Chondrocyte (in vitro differentiated cells): ENCODE data around the gene DNASE2. TPM values are rescaled to one million over a fixed set of nuclear protein-coding genes. Genes with fewer than 3 reads are reported as not detected.

Experiments
- DNase-seq: peaks from one replicate; pipeline ENCODE4 v3.0.0; 2021; ENCODE audit warnings: mixed read lengths, low spot score
- H3K27ac Mint-ChIP-seq: one replicate; pipeline ENCODE4 v1.8.0; 2021; ENCODE audit warnings: mild to moderate bottlenecking, moderate library complexity, mixed read lengths; ENCODE audit not compliant: unreplicated experiment
- H3K27me3 Mint-ChIP-seq: 2 replicates; pipeline ENCODE4 v1.8.0; 2021; ENCODE audit warnings: low read depth, mixed read lengths
- H3K36me3 Mint-ChIP-seq: 2 replicates; pipeline ENCODE4 v1.8.0; 2021; ENCODE audit warnings: low read depth, mixed read lengths
- H3K4me1 Mint-ChIP-seq: 2 replicates; pipeline ENCODE4 v1.8.0; 2021; ENCODE audit warnings: low read depth, mild to moderate bottlenecking, mixed read lengths
- H3K4me3 Mint-ChIP-seq: one replicate; pipeline ENCODE4 v1.8.0; 2021; ENCODE audit warnings: mild to moderate bottlenecking, moderate library complexity, mixed read lengths; ENCODE audit not compliant: unreplicated experiment
- H3K9me3 Mint-ChIP-seq: 2 replicates; pipeline ENCODE4 v1.8.0; 2021; ENCODE audit warnings: low read depth, mixed read lengths
- microRNA-seq: library from miRNA; unstranded; fragments of <30 nt; microRNA quantifications from one replicate; pipeline ENCODE4 v1.2.0, GENCODE V29; 2020; ENCODE audit warnings: borderline number of aligned reads
- total RNA-seq: library from RNA; stranded (reverse); gene quantifications from 3 replicates; pipeline ENCODE4 v1.2.1, GENCODE V29; 2021
- TF ChIP-seq, protein P1 (sequence below): fragments of 200-600 bp; sonication (generic); IDR thresholded peaks from 2 replicates; pipeline ENCODE4 v1.5.0; 2021; ENCODE audit warnings: antibody characterized with exemption, mild to moderate bottlenecking, moderate library complexity

Gene DNASE2
- total RNA-seq, 1 donor from 2014 or later = 52.8 TPM

DNA sequence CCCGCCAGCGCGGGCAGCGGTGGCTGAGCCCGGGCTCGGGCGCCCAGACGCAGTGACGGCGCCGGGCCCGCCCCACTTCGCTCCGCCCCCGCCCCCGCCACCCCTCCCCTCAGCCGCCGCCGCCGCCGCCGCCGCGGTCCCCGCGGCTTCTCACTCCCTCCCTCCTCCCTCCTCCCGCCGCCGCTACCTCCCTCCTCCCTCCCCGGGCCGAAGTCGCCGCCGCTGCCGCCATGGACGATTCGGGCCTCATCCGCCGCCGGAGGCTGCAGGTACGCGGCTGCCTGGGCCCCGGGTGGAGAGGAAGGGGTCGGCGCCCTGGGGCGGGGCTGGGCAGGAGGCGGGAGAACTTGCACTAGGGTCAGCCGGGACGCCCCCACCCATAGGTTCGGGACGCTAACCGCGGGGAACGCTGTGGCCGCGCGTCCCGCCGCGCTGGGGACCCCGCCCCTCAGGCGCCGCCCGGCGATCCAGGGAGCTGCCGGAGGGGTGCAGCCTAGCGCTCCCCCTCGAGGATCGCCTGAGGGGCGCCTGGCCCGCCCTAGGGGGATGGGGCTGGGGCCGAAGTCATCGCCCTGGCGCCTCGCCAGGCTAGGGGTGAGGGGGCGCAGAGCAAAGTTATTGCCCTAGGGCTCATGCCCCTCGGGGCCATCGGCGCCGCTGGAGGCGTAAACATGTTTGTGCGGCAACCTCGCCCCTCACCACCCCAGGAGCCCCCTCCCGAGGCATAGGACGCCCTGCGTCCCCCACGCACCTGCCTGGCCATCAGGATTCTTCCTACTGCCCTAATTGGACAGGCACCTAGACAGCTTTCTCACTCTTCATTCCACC, 47.3 kb downstream of the DNASE2 start:
- TF ChIP-seq, protein P1, sequence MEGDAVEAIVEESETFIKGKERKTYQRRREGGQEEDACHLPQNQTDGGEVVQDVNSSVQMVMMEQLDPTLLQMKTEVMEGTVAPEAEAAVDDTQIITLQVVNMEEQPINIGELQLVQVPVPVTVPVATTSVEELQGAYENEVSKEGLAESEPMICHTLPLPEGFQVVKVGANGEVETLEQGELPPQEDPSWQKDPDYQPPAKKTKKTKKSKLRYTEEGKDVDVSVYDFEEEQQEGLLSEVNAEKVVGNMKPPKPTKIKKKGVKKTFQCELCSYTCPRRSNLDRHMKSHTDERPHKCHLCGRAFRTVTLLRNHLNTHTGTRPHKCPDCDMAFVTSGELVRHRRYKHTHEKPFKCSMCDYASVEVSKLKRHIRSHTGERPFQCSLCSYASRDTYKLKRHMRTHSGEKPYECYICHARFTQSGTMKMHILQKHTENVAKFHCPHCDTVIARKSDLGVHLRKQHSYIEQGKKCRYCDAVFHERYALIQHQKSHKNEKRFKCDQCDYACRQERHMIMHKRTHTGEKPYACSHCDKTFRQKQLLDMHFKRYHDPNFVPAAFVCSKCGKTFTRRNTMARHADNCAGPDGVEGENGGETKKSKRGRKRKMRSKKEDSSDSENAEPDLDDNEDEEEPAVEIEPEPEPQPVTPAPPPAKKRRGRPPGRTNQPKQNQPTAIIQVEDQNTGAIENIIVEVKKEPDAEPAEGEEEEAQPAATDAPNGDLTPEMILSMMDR = no peak
- H3K27me3 Mint-ChIP-seq = peaks cover 63% of the 10 kb centered on the region

DNA sequence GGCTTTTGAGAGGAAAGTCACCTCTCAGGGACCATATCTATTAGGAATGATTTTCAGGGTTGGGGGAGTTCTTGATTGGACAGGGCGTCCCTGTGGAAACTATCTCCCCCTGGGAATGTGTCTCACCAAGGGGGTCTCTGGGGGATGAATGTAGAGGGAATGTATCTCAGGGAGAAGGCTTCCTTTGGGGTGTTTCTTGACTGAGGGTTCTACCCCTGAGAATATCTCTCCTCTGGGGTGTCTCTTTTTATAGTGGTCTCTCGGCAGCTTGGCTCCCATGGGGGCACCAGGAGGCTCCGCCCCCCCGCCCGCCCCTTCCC, 47.9 kb downstream of the DNASE2 start:
- TF ChIP-seq, protein P1 = no peak
- DNase-seq = no peak
- no peaks in the 10 kb centered on the region for H3K9me3 Mint-ChIP-seq
- peaks cover 1% of the 10 kb centered on the region for H3K36me3 Mint-ChIP-seq
- no peak overlapping the region for H3K27ac Mint-ChIP-seq
- H3K4me3 Mint-ChIP-seq = no peak overlapping the region
- H3K27me3 Mint-ChIP-seq = peaks cover 67% of the 10 kb centered on the region
- H3K4me1 Mint-ChIP-seq = peaks cover 14% of the 10 kb centered on the region

More for the DNA sequence above, 47.3 kb downstream of the DNASE2 start:
- Mint-ChIP-seq H3K4me1 (peaks cover 14% of the 10 kb centered on the region), H3K9me3 (no peaks in the 10 kb centered on the region), H3K36me3 (peaks cover 1% of the 10 kb centered on the region), H3K27ac (no peak overlapping the region), H3K4me3 (peak overlapping the region; percentile 57)
- DNase-seq = no peak

DNA sequence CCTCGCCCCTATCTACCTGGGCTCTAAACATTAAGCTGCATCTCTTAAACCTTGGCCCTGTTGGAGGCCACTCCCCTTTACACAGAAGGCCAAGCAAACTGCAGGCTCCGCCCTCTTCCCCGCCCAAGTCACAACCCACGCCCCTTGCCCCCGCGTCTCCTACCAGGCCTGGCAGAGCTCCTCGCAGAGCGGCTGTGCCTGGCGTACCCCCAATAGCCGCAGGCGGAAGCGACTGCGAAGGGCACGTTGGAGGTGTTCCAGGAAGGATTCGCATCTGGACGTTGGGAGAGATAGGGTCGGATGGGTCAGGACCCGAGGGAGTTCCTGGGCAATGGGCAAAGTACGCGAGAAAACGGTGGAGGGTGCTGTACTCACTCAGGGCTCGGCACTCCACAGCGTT, 52.8 kb downstream of the DNASE2 start:
- Mint-ChIP-seq H3K4me1 (peaks cover 13% of the 10 kb centered on the region), H3K4me3 (no peak overlapping the region), H3K9me3 (no peaks in the 10 kb centered on the region), H3K27me3 (peaks cover 49% of the 10 kb centered on the region), H3K36me3 (no peaks in the 10 kb centered on the region), H3K27ac (no peak overlapping the region)
- no peak for DNase-seq
- TF ChIP-seq, protein P1 = no peak

DNA sequence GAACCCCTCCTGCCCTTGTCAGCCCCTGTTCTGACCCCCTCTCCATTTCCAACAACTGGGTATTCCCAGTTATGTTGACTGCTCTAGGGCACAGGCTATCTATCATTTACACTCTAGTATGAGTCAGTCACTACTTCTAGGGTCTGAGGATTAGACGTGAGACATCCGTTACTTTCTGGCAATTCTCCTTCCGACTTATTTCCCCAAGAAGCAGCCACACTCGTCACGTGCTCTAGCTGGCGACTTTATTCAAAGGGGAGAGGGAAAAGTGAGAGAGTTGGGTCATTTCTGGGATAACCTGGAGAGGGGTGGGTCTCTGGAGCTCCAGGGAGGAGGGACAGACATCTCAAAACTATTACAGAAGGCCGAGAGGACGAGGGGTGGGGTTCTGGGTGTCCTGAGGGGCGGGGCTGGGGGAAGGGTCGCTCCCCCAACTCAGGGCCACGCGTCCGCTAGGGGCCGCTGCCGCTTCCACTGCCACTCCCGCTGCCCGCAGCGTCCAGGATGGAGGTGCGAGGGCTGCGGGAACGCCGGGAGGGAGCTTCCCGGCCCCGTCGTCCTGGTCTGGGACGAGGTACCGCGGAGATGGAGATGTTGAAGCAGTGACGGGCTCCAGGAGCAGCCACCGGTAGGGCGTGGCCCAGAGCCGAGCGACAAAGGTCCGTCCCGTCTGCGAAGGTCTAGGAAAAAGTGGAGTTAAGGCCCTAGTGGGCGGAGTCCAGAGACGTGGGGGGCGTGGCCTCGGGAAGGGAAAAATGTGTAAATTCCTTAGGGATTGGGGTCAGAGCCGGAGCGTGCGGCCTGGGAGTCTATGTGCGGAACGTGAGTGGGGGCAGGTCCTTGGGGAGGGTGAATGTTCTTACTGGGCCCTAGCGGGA, 55.8 kb downstream of the DNASE2 start:
- Mint-ChIP-seq H3K27ac (no peak overlapping the region), H3K36me3 (peaks cover 2% of the 10 kb centered on the region), H3K4me3 (peak overlapping the region; percentile 50), H3K27me3 (peaks cover 26% of the 10 kb centered on the region), H3K4me1 (peaks cover 6% of the 10 kb centered on the region), H3K9me3 (peaks cover 7% of the 10 kb centered on the region)
- TF ChIP-seq, protein P1 = peak; percentile 75
- no peak for DNase-seq

Small RNAs within 50 kb of the gene (microRNA-seq; reads per million reads assigned to microRNA genes)
- gene MIR5695 (not detected), gene MIR6794 (not detected)

Other genes starting within 250 kb of the DNASE2 start
- 86.6 to 104 TPM (median 99.5 TPM) in 3 replicates for gene MAN2B1, start 214.7 kb downstream of the DNASE2 start, total RNA-seq
- gene WDR83, start 214.6 kb downstream of the DNASE2 start, total RNA-seq = 9.6 to 13.5 TPM (median 12.7 TPM) in 3 replicates
- 37.8 to 48.8 TPM (median 47.5 TPM) in 3 replicates for gene DHPS, start 199.6 kb downstream of the DNASE2 start, total RNA-seq
- gene GNG14, start 193.5 kb downstream of the DNASE2 start, total RNA-seq = not detected in 3 replicates
- gene FBXW9, start 184.8 kb downstream of the DNASE2 start, total RNA-seq = 5.0 to 11.7 TPM (median 5.2 TPM) in 3 replicates
- 64.5 to 82.7 TPM (median 71.8 TPM) in 3 replicates for gene TNPO2, start 157.5 kb downstream of the DNASE2 start, total RNA-seq
- 132 to 145 TPM (median 137 TPM) in 3 replicates for gene TRIR, start 146.8 kb downstream of the DNASE2 start, total RNA-seq
- 44.2 to 57.0 TPM (median 48.8 TPM) in 3 replicates for gene GET3, start 144.0 kb downstream of the DNASE2 start, total RNA-seq
- not detected in 3 replicates for gene BEST2, start 129.7 kb downstream of the DNASE2 start, total RNA-seq
- gene HOOK2, start 105.9 kb downstream of the DNASE2 start, total RNA-seq = 26.8 to 34.0 TPM (median 30.5 TPM) in 3 replicates
- gene JUNB, start 90.0 kb downstream of the DNASE2 start, total RNA-seq = 99.0 to 129 TPM (median 122 TPM) in 3 replicates
- 184 to 211 TPM (median 190 TPM) in 3 replicates for gene PRDX2, start 79.6 kb downstream of the DNASE2 start, total RNA-seq
- gene THSD8, start 79.4 kb downstream of the DNASE2 start, total RNA-seq = 3.6 to 5.4 TPM (median 4.5 TPM) in 3 replicates
- 9.9 to 22.8 TPM (median 11.9 TPM) in 3 replicates for gene RNASEH2A, start 74.9 kb downstream of the DNASE2 start, total RNA-seq
- not detected in 3 replicates for gene RTBDN, start 46.9 kb downstream of the DNASE2 start, total RNA-seq
- gene MAST1, start 42.9 kb downstream of the DNASE2 start, total RNA-seq = 0.44 to 1.6 TPM (median 0.97 TPM) in 3 replicates
- gene KLF1, start 5.8 kb upstream of the DNASE2 start, total RNA-seq = not detected in 3 replicates
- 13.2 to 21.3 TPM (median 14.4 TPM) in 3 replicates for gene GCDH, start 9.7 kb upstream of the DNASE2 start, total RNA-seq
- 0.53 TPM in 1 of 3 replicates, not detected in the others for gene SYCE2, start 37.8 kb upstream of the DNASE2 start, total RNA-seq
- 46.4 to 53.3 TPM (median 47.4 TPM) in 3 replicates for gene FARSA, start 52.3 kb upstream of the DNASE2 start, total RNA-seq
- 1,165 to 1,556 TPM (median 1,179 TPM) in 3 replicates for gene CALR, start 57.2 kb upstream of the DNASE2 start, total RNA-seq
- gene RAD23A, start 64.4 kb upstream of the DNASE2 start, total RNA-seq = 71.6 to 94.9 TPM (median 72.4 TPM) in 3 replicates
- 28.8 to 31.3 TPM (median 29.1 TPM) in 3 replicates for gene GADD45GIP1, start 75.8 kb upstream of the DNASE2 start, total RNA-seq
- gene DAND5, start 88.1 kb upstream of the DNASE2 start, total RNA-seq = 0.36 to 0.57 TPM (median 0.41 TPM) in 3 replicates
- gene NFIX, start 114.0 kb upstream of the DNASE2 start, total RNA-seq = 95.4 to 117 TPM (median 98.9 TPM) in 3 replicates
- 0.38 to 0.47 TPM in 2 of 3 replicates, not detected in the other for gene LYL1, start 221.4 kb upstream of the DNASE2 start, total RNA-seq
- 25.4 to 35.8 TPM (median 28.9 TPM) in 3 replicates for gene TRMT1, start 235.3 kb upstream of the DNASE2 start, total RNA-seq
- 45.2 to 49.5 TPM (median 47.3 TPM) in 3 replicates for gene NACC1, start 236.8 kb upstream of the DNASE2 start, total RNA-seq